Measurements from ENCODE around the gene PARM1. TPM values are rescaled to one million over a fixed set of nuclear protein-coding genes. Genes with fewer than 3 reads are reported as not detected.

Gene PARM1
- total and polyA plus RNA-seq, 2 experiments from 2014 or later: 4.9 to 10.4 TPM

DNA sequence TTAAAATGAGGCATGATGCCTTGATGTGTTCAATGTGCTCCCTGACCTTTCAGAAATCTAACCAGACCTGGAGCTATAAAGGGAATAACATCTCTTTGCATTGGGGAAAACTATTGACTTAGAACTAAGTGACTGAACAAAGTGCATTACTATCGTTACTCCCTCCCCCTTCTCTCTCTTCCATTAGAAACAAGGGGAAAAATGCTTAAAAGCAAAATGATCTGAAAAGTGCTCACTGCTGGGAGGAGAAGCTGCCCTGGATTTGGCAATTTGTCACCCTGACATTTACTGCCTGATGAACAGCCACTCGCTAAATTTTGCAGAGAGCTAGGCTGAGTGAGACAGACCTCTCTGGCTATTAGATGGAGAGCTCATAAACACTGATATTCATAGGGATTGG lies 48.6 kb upstream of the PARM1 start (continued):
- TF ChIP-seq, protein P1, sequence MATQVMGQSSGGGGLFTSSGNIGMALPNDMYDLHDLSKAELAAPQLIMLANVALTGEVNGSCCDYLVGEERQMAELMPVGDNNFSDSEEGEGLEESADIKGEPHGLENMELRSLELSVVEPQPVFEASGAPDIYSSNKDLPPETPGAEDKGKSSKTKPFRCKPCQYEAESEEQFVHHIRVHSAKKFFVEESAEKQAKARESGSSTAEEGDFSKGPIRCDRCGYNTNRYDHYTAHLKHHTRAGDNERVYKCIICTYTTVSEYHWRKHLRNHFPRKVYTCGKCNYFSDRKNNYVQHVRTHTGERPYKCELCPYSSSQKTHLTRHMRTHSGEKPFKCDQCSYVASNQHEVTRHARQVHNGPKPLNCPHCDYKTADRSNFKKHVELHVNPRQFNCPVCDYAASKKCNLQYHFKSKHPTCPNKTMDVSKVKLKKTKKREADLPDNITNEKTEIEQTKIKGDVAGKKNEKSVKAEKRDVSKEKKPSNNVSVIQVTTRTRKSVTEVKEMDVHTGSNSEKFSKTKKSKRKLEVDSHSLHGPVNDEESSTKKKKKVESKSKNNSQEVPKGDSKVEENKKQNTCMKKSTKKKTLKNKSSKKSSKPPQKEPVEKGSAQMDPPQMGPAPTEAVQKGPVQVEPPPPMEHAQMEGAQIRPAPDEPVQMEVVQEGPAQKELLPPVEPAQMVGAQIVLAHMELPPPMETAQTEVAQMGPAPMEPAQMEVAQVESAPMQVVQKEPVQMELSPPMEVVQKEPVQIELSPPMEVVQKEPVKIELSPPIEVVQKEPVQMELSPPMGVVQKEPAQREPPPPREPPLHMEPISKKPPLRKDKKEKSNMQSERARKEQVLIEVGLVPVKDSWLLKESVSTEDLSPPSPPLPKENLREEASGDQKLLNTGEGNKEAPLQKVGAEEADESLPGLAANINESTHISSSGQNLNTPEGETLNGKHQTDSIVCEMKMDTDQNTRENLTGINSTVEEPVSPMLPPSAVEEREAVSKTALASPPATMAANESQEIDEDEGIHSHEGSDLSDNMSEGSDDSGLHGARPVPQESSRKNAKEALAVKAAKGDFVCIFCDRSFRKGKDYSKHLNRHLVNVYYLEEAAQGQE (IDR thresholded peaks at IDR 0.05; ENCODE audit: unreplicated experiment): no peak
- no peak for TF ChIP-seq STAT1 (IDR thresholded peaks at IDR 0.05; ENCODE audit: unreplicated experiment)
- TF ChIP-seq CREB1 (CRISPR knock-in tag; IDR thresholded peaks at IDR 0.05; ENCODE audit: low read depth): no peak
- no peak for TF ChIP-seq EZH2 (IDR thresholded peaks at IDR 0.05; ENCODE audit: low read depth, unreplicated experiment)
- TF ChIP-seq, protein P2, sequence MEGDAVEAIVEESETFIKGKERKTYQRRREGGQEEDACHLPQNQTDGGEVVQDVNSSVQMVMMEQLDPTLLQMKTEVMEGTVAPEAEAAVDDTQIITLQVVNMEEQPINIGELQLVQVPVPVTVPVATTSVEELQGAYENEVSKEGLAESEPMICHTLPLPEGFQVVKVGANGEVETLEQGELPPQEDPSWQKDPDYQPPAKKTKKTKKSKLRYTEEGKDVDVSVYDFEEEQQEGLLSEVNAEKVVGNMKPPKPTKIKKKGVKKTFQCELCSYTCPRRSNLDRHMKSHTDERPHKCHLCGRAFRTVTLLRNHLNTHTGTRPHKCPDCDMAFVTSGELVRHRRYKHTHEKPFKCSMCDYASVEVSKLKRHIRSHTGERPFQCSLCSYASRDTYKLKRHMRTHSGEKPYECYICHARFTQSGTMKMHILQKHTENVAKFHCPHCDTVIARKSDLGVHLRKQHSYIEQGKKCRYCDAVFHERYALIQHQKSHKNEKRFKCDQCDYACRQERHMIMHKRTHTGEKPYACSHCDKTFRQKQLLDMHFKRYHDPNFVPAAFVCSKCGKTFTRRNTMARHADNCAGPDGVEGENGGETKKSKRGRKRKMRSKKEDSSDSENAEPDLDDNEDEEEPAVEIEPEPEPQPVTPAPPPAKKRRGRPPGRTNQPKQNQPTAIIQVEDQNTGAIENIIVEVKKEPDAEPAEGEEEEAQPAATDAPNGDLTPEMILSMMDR (conservative IDR thresholded peaks at IDR 0.05; ENCODE audit: low read depth in 2 of 2): no peak
- TF ChIP-seq POLR2AphosphoS5 (IDR thresholded peaks at IDR 0.05; ENCODE audit: low read depth): no peak
- no peak for TF ChIP-seq ZNF331 (CRISPR knock-in tag; IDR thresholded peaks at IDR 0.05; ENCODE audit: low read depth)

DNA sequence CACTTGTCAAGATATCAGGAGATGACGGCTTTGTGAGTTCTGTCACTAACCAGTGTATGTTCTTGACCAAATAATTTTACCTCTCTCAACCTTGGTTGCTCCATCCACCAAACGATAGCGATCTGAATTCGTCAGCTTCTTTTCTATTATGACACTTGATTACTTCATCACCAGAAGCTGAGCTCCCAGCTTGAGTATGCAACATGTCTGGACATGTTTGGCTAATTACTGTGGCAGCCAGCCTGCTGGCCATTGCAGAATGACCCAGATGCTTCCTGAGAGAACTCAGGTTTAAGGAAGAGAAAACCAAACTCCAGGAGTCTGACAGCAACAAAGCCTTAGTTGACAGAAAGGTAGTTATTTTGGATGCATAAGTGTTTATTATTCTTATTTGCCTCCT lies 46.4 kb upstream of the PARM1 start:
- no peak overlapping the region for H3K4me3 Mint-ChIP-seq
- H3K4me2 ChIP-seq: no peak overlapping the region
- peaks cover 3% of the 10 kb centered on the region; the same call in 1 of the 3 replicates for H3K4me1 Mint-ChIP-seq
- H3K4me1 ChIP-seq (ENCODE audit: insufficient read depth): no peaks in the 10 kb centered on the region
- H3K9me2 ChIP-seq (ENCODE audit: insufficient read depth): peaks cover 15% of the 10 kb centered on the region
- H3K27ac Mint-ChIP-seq: peak overlapping the region; percentile 42; the same call in 1 of the 2 replicates
- H3K36me3 ChIP-seq (ENCODE audit: insufficient read depth): no peaks in the 10 kb centered on the region
- no peaks in the 10 kb centered on the region for H3F3A ChIP-seq (replicated peaks; ENCODE audit: low read depth)
- H3K36me3 Mint-ChIP-seq (ENCODE audit: low read depth): no peaks in the 10 kb centered on the region; the same call in 2 of the 3 replicates
- H2AFZ ChIP-seq: peak overlapping the region; percentile 43; the same call in 1 of the 2 replicates
- TF ChIP-seq STAT1 (IDR thresholded peaks at IDR 0.05; ENCODE audit: unreplicated experiment): no peak
- no peak for TF ChIP-seq EZH2 (IDR thresholded peaks at IDR 0.05; ENCODE audit: low read depth, unreplicated experiment)
- TF ChIP-seq NANOG (IDR thresholded peaks at IDR 0.05; ENCODE audit: borderline replicate concordance): no peak
- TF ChIP-seq POLR2AphosphoS5 (IDR thresholded peaks at IDR 0.05; ENCODE audit: low read depth): no peak
- TF ChIP-seq, protein P3, sequence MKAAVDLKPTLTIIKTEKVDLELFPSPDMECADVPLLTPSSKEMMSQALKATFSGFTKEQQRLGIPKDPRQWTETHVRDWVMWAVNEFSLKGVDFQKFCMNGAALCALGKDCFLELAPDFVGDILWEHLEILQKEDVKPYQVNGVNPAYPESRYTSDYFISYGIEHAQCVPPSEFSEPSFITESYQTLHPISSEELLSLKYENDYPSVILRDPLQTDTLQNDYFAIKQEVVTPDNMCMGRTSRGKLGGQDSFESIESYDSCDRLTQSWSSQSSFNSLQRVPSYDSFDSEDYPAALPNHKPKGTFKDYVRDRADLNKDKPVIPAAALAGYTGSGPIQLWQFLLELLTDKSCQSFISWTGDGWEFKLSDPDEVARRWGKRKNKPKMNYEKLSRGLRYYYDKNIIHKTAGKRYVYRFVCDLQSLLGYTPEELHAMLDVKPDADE (IDR thresholded peaks at IDR 0.05): no peak
- TF ChIP-seq JUNB (IDR thresholded peaks at IDR 0.05; ENCODE audit: unreplicated experiment): no peak
- no peak for TF ChIP-seq EZH2phosphoT487 (IDR thresholded peaks at IDR 0.05; ENCODE audit: unreplicated experiment)
- no peaks in the 10 kb centered on the region for H3K27me3 ChIP-seq (ENCODE audit: insufficient read depth)
- H4K20me1 ChIP-seq (replicated peaks; ENCODE audit: insufficient read depth): no peaks in the 10 kb centered on the region
- no peak for DNase-seq (ENCODE audit: low spot score)
- ATAC-seq: no peak
- no peak overlapping the region for H3K27ac ChIP-seq (ENCODE audit: low read depth)
- no peaks in the 10 kb centered on the region for H3K27me3 Mint-ChIP-seq (ENCODE audit: insufficient read depth, low read depth, poor library complexity)
- peaks cover 3% of the 10 kb centered on the region; the same call in 2 of the 3 replicates for H3K9me3 Mint-ChIP-seq
- H3K4me3 ChIP-seq: no peak overlapping the region
- H3K79me2 ChIP-seq (replicated peaks; ENCODE audit: insufficient read depth): no peaks in the 10 kb centered on the region
